GM21390 (cell line): ENCODE results near the gene CDH4.

Source experiments
- ATAC-seq: cut with Tn5 transposase; IDR thresholded peaks from one replicate; pipeline ENCODE4 v1.9.1; 2021; ENCODE audit not compliant: unreplicated experiment

The CDH4 gene

DNA sequence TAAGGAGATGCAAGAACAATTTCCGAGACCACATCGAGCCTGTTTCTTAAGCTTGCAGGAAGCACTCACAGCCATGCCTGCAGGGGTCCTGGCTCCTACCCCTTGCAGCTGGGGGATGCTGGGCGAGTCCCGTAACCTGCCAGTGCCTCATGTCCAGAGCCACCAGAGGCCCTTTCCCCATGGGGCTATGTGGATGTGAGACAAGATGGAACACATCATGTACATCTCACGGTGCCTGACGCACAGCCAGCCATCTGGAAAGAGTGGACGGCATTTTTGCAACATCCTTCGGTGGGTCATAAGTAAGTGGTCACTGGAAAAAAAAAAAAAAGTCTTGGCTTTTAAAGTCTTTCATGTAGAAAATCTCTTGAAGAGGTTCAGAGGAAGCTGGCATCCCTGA lies 72.8 kb downstream of the CDH4 start:
- no peak for ATAC-seq

DNA sequence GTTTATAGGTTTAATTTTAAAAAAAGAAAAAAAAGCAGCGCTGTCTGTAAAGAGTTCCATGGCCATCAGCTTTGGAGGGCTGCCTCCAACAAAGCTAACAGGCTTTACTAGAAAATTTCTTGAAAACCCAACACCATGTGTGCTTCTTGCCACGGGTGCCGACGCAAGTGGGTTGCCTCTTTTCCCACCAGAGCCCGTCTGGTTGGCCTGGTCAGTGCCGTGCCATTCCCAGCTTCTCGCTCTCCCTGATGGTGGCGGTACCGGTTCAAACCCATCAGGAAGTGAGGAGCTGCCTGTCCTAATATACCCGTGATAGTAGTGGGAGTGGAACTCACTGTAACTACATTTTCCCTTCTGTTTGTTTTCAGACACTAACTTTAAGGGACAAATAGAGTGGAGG lies 73.7 kb downstream of the CDH4 start:
- no peak for ATAC-seq

GRCh38 chr20:61328911-61329558 lies 77.0 kb downstream of the CDH4 start:
- no peak for ATAC-seq

GRCh38 chr20:61330441-61330840 lies 78.4 kb downstream of the CDH4 start:
- ATAC-seq: no peak

GRCh38 chr20:61331543-61331942 lies 79.5 kb downstream of the CDH4 start:
- ATAC-seq: no peak

DNA sequence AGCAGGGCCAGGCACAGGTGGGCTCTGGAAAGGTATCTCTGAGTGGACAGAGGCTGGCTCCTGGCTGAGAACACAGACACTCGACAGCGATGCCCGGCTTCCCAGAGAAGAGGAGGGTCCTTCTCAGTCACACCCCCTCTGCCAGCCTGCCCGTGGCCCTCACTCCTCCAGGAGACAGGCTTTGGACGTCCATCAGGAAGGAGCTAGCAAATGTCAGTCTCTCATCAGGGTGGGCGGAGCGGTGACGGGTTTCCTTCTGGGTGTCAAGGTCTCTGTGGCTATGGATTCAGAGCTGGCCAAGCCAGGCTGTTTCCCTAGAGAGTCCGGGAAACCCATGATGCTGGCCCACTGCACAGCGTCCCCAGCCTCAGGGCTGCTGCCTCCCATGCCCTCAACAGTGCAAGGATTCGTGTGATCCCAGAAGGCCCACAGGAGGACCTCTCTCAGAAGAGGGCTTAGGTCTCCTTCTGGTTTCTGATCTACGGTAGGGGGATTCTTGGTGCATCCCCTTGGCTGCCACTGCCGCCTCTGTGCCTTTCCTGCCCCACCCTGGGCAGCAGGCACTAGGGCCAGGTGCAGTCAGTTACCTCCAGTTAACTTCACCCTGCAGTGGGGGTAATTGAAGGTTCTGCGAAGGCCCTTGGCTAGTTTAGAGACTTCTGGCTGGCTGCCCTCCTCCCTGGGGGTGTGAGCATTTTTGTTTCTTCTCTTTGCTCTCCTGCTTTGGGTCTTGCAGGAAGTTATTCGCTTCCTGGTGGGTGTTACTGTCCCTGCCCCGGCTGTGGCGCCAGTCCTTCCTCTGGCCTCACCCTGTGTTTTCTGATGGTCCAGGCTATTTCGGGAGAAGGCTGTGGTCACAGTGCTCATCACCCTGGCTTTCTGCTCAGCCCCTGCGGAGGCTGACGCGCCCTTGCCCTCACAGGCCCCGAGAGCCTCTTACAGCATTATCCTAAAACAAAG lies 80.2 kb downstream of the CDH4 start:
- no peak for ATAC-seq

- no peak for ATAC-seq
These were observed 81.5 kb downstream of the CDH4 start for GRCh38 chr20:61333484-61334108.

DNA sequence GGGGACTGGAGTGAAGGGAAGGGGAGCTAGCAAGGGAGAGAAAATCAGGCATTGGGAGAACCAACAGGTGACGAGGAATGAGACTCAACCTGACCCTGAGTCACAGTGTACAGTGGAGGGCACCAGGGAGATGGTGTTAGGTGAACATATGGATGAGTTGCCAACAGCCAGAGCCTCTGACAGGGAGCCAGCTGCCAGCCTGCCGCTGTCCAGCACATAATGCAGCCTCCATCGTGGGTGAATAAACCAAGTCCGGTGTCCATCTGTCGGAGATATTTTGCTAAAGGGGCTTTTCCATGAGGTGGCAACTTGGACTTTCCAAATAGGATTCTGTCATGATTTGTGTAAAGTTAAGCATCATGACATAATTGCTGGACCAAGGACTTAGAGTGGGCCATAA lies 88.1 kb downstream of the CDH4 start:
- ATAC-seq: no peak

DNA sequence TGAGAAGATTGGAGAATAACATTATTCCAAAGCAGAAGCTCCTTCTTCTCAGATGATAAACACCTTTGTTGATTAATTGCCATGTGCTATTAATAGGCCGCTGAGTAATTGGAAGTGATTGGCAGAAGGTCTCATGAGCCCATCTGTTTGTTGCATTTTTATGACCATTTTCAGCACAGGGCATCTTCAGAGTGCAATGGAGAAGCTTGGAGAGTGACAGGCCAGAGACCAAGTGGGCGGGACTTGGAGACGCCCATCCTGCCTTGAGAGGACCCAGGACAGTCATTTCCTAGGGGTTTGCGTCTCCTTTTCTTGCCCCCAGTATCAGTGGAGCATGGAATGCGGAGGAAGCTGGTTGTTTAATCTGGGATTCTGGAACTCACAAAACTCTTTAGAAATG lies 89.5 kb downstream of the CDH4 start:
- ATAC-seq: no peak

DNA sequence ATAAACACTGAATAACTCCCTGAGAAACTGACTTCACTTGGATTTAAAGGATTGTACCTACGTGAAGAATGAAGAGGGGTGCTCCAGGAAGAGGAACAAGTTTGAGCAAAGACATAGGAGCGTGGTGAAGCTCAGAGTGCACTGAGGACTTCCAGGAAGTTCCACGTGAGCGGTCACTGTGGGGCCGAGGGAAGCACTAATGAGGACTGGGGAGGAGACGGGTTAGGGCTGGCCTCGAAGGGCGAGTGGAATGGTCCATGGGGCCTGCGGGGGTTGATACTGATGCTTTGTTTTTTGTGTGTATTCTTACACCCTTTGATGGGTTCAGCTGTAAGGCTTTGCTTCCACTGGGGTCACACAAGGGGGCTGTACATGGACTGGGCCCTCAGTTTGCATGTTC lies 91.9 kb downstream of the CDH4 start:
- no peak for ATAC-seq

DNA sequence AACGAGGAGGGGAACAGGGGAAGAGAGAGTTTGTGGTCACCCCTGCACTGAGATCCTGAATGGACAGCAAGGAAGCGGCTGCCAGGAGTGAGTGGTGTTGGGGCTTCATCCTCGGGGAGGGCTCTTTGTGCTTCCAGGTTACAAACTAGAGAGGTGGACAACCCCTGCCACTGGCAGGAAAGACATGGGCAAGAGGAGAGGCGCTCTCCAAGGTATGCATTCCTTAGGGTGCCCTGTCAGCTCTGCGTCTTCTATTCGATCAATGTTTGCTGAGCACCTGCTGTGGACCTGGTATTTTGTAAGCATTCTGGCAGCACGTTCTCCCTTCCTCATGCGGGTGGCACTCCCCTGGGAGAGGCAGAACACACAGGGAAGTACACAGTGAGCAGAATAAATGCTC lies 93.6 kb downstream of the CDH4 start:
- no peak for ATAC-seq

GRCh38 chr20:61346996-61347395 lies 94.9 kb downstream of the CDH4 start:
- no peak for ATAC-seq

DNA sequence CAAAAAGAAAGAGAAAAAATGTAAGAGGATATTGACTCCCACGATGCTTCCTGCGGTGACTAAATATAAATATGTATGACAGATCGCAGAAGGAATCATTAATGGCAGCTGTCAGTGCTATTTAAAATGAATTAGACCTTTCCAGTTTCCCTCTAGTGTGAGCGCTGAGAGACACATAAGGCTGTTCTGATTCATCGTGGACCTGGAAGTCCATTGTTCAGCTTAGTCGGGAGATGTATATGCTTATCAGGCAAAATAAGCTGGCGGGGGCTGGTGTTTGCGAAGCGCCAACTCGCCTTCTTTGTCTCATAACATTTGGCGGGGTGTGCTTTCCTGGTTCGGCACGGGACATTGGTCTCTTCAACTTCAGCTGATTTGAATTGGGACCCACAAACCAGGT lies 95.4 kb downstream of the CDH4 start:
- no peak for ATAC-seq

DNA sequence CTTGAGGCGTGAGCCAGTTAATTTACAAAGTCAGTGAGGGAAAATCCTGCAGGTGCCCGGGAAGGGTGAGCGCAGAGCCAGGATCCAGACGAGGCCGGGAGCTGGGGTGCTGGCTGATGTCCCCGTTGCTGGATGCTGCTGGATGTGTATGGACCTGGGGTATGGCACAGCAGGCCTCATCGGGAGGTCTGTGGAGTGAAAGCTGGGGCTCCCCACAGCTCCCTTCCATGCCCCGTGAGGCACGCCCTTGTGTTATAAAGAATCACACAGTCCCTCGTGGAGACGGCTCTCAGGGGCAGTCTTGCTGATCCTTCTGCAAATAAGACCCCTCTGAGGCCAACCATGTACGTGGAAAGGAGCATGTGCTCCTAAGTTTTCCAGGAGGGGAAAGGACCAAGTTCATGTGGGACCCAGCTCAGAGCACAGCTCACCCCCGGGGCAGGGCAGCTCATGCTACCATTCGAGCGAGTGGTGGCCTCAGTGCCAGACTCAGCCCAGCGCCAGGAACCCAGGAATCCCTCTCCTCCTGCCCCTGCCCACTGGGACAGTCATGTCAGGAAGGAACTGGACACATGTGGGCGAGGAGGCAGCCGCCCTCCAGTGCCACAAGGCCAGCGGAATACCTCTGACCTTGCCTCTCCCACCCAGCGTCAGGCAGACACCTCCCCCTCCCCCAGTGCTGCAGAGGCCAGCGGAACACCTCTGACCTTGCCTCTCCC lies 97.5 kb downstream of the CDH4 start:
- no peak for ATAC-seq

DNA sequence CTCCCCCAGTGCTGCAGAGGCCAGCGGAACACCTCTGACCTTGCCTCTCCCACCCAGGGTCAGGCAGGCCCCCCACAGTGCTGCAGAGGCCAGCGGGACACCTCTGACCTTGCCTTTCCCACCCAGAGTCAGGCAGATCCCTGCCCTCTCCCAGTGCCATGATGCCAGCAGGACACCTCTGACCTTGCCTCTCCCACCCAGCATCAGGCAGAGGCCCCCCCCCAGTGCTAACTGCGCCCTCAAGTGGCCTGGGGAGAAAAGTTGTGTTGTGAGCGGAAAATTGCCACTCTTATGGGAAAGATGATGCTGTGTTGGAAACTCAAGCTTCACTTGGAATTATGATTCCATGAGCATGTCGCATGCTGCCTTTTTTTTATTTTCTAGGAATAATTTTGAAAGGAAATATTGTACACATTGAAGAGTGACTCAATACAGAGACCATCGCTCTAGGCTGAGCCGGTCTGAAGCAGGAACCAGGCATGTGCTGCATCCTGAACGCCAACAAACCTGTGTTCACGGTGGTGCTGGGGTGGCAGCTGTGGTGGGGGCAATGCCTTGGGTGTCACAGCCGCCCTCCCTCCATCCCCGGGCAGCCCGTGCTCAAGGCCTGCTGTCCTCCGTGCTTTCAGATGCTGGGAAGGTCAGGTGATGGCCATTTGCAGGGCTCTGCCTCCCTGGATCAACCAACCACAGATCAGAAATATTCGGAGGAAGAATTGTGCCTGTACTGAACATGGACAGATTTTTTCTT lies 98.6 kb downstream of the CDH4 start:
- ATAC-seq: no peak

GRCh38 chr20:61352346-61353260 lies 100.5 kb downstream of the CDH4 start:
- ATAC-seq: no peak

GRCh38 chr20:61353261-61354000 lies 101.4 kb downstream of the CDH4 start:
- no peak for ATAC-seq

DNA sequence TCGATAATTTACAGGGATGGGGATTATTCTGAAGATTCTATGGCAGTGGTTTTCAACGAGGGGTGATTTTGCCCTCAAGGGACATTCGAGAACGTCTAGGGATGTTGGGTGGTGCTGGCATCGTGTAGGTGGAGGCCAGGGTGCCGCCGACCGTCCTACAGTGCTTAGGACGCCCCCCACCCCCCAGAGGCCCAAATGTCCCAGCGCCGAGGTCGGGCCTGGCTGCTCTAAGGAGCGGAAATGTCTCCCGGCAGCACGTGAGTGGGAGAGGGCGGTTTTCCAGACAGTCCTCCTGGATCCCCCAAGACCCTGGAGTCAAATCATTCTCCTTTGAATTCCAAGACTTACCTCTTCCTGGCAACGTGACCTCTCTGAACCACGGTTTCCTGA lies 101.9 kb downstream of the CDH4 start:
- ATAC-seq: no peak

- no peak for ATAC-seq
These were observed 102.4 kb downstream of the CDH4 start for GRCh38 chr20:61354501-61354900.
